HCT116 (cell line): ENCODE data around the gene SCG5. TPM values are rescaled to one million over a fixed set of nuclear protein-coding genes. Genes with fewer than 3 reads are reported as not detected.

Experiments
- ATAC-seq: fragments of 200-7000 bp; cut with Tn5 transposase; 2 replicates; pipeline ENCODE4 v1.9.1; 2020; ENCODE audit warnings: mild to moderate bottlenecking, moderate library complexity
- BruUV-seq: library from RNA; stranded (reverse); fragments of 400-500 nt; replicated peaks from 2 replicates; lab custom pipeline; 2021; lab: Mats Ljungman, UMichigan
- CTCF ChIA-PET: fragments of 300-600 bp; sonication (Branson Sonifier 250); formaldehyde crosslinking; loops from one replicate; lab custom pipeline; 2021; ENCODE audit warnings: antibody characterized with exemption; lab: Charles Lee
- POLR2A ChIA-PET: fragments of 300-600, 350-600 bp; sonication (Branson Sonifier 250); formaldehyde crosslinking; loops from one replicate; lab custom pipeline; 2021; ENCODE audit warnings: antibody characterized with exemption; lab: Charles Lee
- RAD21 ChIA-PET, 2 experiments: fragments of 300-600 bp; sonication (Branson Sonifier 250); formaldehyde crosslinking; loops; one replicate each; lab custom pipeline; 2023; ENCODE audit warnings: low total read pairs in 2 of 2; ENCODE audit not compliant: uncharacterized antibody in 2 of 2, unreplicated experiment in 2 of 2, low non-redundant PET in 1 of 2; lab: Charles Lee
- DNase-seq: peaks from one replicate; pipeline ENCODE4 v3.0.0-alpha.2; 2010; ENCODE audit warnings: low read depth, low spot score
- H2AFZ ChIP-seq: fragments of 200-600 bp; shearing (Covaris generic), sonication (generic); 2 replicates; pipeline ENCODE4 v1.6.1; 2017; ENCODE audit warnings: low read depth, mixed run types, mixed read lengths, antibody characterized with exemption, low read length; ENCODE audit not compliant: poor library complexity, severe bottlenecking
- H3K27ac ChIP-seq: 2 replicates; pipeline ENCODE4 v1.5.1; 2012; ENCODE audit warnings: low read depth, low read length
- H3K27me3 ChIP-seq: fragments of 200-600 bp; sonication (generic); 2 replicates; pipeline ENCODE4 v1.6.1; 2016; ENCODE audit warnings: mixed run types, low read length, mixed read lengths; ENCODE audit not compliant: insufficient read depth
- H3K36me3 ChIP-seq, 2 experiments: fragments of 200-500 bp in 1 of 2; fragments of 200-600 bp in 1 of 2; sonication (Bioruptor generic) in 1 of 2; sonication (generic) in 1 of 2; 2 replicates each; pipeline versions ENCODE4 v1.5.1 to v1.6.1; 2014 to 2016; ENCODE audit warnings: low read length in 2 of 2, inconsistent platforms in 1 of 2, mixed read lengths in 1 of 2, mixed run types in 1 of 2; ENCODE audit not compliant: insufficient read depth in 2 of 2, control insufficient read depth in 1 of 2
- H3K4me1 ChIP-seq, 2 experiments: fragments of 200-600 bp in 1 of 2; sonication (generic) in 1 of 2; 2 replicates each; pipeline versions ENCODE4 v1.5.1 to v1.6.1; 2012 to 2017; ENCODE audit warnings: low read length in 2 of 2, inconsistent platforms in 1 of 2, mild to moderate bottlenecking in 1 of 2, mixed read lengths in 1 of 2, mixed run types in 1 of 2, moderate library complexity in 1 of 2; ENCODE audit not compliant: insufficient read depth in 2 of 2, control insufficient read depth in 1 of 2
- H3K4me2 ChIP-seq: fragments of 200-600 bp; sonication (generic); 2 replicates; pipeline ENCODE4 v1.6.1; 2017; ENCODE audit warnings: mixed run types, low read length, mixed read lengths
- H3K4me3 ChIP-seq, 2 experiments: fragments of 200-600 bp in 1 of 2; sonication (generic) in 1 of 2; replicated peaks in 1 of 2; 2 replicates each; pipeline ENCODE4 v1.5.1; 2011 to 2016; ENCODE audit warnings: low read length in 2 of 2, control low read depth in 1 of 2, low read depth in 1 of 2, mild to moderate bottlenecking in 1 of 2, mixed read lengths in 1 of 2, mixed run types in 1 of 2
- H3K79me2 ChIP-seq: fragments of 200-600 bp; sonication (generic); 2 replicates; pipeline ENCODE4 v1.6.1; 2017; ENCODE audit warnings: mild to moderate bottlenecking, mixed run types, low read length, moderate library complexity, mixed read lengths; ENCODE audit not compliant: insufficient read depth
- H3K9ac ChIP-seq: fragments of 200-600 bp; sonication (generic); 2 replicates; pipeline ENCODE4 v1.6.1; 2016; ENCODE audit warnings: low read length, mixed read lengths
- H3K9me2 ChIP-seq: fragments of 200-600 bp; sonication (generic), shearing (Covaris generic); 2 replicates; pipeline ENCODE4 v1.6.1; 2017; ENCODE audit warnings: mixed run types, mild to moderate bottlenecking, moderate library complexity; ENCODE audit not compliant: insufficient read depth
- H3K9me3 ChIP-seq, 2 experiments: fragments of 200-500 bp in 1 of 2; fragments of 200-600 bp in 1 of 2; sonication (Bioruptor generic) in 1 of 2; sonication (generic) in 1 of 2; 2 replicates each; pipeline ENCODE4 v1.6.1; 2014 to 2017; ENCODE audit warnings: low read length in 2 of 2, mixed read lengths in 2 of 2, inconsistent platforms in 1 of 2, low read depth in 1 of 2, mild to moderate bottlenecking in 1 of 2, mixed run types in 1 of 2, moderate library complexity in 1 of 2; ENCODE audit not compliant: control insufficient read depth in 1 of 2, insufficient read depth in 1 of 2
- H4K20me1 ChIP-seq: fragments of 200-600 bp; sonication (generic), shearing (Covaris generic); 2 replicates; pipeline ENCODE4 v1.6.1; 2017; ENCODE audit warnings: mixed run types, mild to moderate bottlenecking, moderate library complexity; ENCODE audit not compliant: insufficient read depth
- CBX3 ChIP-seq: IDR thresholded peaks from 2 replicates; pipeline ENCODE4 v1.6.1; 2012; ENCODE audit warnings: low read depth
- CEBPB ChIP-seq: IDR thresholded peaks from 2 replicates; pipeline ENCODE4 v1.6.1; 2012; ENCODE audit warnings: low read depth
- ELF1 ChIP-seq: IDR thresholded peaks from 2 replicates; pipeline ENCODE4 v1.6.1; 2012; ENCODE audit warnings: low read depth, borderline replicate concordance
- EZH2 ChIP-seq: fragments of 200-600 bp; sonication (generic); IDR thresholded peaks from 2 replicates; pipeline ENCODE4 v1.6.1; 2017; ENCODE audit warnings: antibody characterized with exemption, mixed run types
- EZH2phosphoT487 ChIP-seq: fragments of 200-600 bp; IDR thresholded peaks from 2 replicates; pipeline ENCODE4 v1.6.1; 2018; ENCODE audit warnings: antibody characterized with exemption, borderline replicate concordance
- POLR2AphosphoS5 ChIP-seq: IDR thresholded peaks from 2 replicates; pipeline ENCODE4 v1.6.1; 2011; ENCODE audit warnings: mild to moderate bottlenecking, low read depth, low read length, moderate library complexity
- RAD21 ChIP-seq: IDR thresholded peaks from 2 replicates; pipeline ENCODE4 v1.6.1; 2012; ENCODE audit warnings: low read depth, mild to moderate bottlenecking
- ZFX ChIP-seq: fragments of 450-650 bp; IDR thresholded peaks from 2 replicates; pipeline ENCODE4 v1.6.1; 2017
- intact Hi-C: fragments of 100-400 bp; cut with micrococcal nuclease; formaldehyde crosslinking; loops from 2 replicates; pipeline ENCODE4 v1.10.0; 2022
- total RNA-seq: library from RNA; stranded (reverse); gene quantifications from one replicate; pipeline ENCODE4 v1.2.1, GENCODE V29; 2021; ENCODE audit not compliant: unreplicated experiment
- TF ChIP-seq, protein P1 (sequence below): IDR thresholded peaks from 2 replicates; pipeline ENCODE4 v1.6.1; 2012
- TF ChIP-seq, protein P2 (sequence below), 3 experiments: fragments of 200-600 bp in 1 of 3; sonication (generic) in 1 of 3; IDR thresholded peaks in 2 of 3; conservative IDR thresholded peaks in 1 of 3; 2 replicates each; pipeline ENCODE4 v1.5.1; 2012 to 2017; ENCODE audit warnings: low read depth in 2 of 3, low read length in 2 of 3, antibody characterized with exemption in 1 of 3, borderline replicate concordance in 1 of 3, control low read depth in 1 of 3, mild to moderate bottlenecking in 1 of 3, mixed read lengths in 1 of 3, mixed run types in 1 of 3, moderate library complexity in 1 of 3; ENCODE audit not compliant: insufficient read depth in 1 of 3
- TF ChIP-seq, protein P3 (sequence below): IDR thresholded peaks from 2 replicates; pipeline ENCODE4 v1.6.1; 2012; ENCODE audit warnings: low read depth

The SCG5 gene
- total RNA-seq, 1 experiment from 2014 or later: 1.7 TPM

DNA sequence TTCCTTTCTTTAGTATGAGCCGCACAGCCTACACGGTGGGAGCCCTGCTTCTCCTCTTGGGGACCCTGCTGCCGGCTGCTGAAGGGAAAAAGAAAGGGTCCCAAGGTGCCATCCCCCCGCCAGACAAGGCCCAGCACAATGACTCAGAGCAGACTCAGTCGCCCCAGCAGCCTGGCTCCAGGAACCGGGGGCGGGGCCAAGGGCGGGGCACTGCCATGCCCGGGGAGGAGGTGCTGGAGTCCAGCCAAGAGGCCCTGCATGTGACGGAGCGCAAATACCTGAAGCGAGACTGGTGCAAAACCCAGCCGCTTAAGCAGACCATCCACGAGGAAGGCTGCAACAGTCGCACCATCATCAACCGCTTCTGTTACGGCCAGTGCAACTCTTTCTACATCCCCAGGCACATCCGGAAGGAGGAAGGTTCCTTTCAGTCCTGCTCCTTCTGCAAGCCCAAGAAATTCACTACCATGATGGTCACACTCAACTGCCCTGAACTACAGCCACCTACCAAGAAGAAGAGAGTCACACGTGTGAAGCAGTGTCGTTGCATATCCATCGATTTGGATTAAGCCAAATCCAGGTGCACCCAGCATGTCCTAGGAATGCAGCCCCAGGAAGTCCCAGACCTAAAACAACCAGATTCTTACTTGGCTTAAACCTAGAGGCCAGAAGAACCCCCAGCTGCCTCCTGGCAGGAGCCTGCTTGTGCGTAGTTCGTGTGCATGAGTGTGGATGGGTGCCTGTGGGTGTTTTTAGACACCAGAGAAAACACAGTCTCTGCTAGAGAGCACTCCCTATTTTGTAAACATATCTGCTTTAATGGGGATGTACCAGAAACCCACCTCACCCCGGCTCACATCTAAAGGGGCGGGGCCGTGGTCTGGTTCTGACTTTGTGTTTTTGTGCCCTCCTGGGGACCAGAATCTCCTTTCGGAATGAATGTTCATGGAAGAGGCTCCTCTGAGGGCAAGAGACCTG is 89.5 kb downstream of the SCG5 start (continued):
- TF ChIP-seq, protein P1, sequence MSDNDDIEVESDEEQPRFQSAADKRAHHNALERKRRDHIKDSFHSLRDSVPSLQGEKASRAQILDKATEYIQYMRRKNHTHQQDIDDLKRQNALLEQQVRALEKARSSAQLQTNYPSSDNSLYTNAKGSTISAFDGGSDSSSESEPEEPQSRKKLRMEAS: 0 out of 2 replicates have a peak, but pooled peaks have one; percentile 32
- TF ChIP-seq CBX3 (no peak), ZFX (no peak), EZH2phosphoT487 (no peak), EZH2 (no peak), CEBPB (no peak), POLR2AphosphoS5 (0 out of 2 replicates have a peak, but pooled peaks have one; percentile 20), RAD21 (no peak)
- TF ChIP-seq, protein P2, sequence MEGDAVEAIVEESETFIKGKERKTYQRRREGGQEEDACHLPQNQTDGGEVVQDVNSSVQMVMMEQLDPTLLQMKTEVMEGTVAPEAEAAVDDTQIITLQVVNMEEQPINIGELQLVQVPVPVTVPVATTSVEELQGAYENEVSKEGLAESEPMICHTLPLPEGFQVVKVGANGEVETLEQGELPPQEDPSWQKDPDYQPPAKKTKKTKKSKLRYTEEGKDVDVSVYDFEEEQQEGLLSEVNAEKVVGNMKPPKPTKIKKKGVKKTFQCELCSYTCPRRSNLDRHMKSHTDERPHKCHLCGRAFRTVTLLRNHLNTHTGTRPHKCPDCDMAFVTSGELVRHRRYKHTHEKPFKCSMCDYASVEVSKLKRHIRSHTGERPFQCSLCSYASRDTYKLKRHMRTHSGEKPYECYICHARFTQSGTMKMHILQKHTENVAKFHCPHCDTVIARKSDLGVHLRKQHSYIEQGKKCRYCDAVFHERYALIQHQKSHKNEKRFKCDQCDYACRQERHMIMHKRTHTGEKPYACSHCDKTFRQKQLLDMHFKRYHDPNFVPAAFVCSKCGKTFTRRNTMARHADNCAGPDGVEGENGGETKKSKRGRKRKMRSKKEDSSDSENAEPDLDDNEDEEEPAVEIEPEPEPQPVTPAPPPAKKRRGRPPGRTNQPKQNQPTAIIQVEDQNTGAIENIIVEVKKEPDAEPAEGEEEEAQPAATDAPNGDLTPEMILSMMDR (IDR thresholded peaks at IDR 0.05 in 2 of 3, conservative IDR thresholded peaks at IDR 0.05 in 1 of 3; ENCODE audit: borderline replicate concordance in 1 of 3, insufficient read depth in 1 of 3, low read depth in 2 of 3, low read length in 2 of 3): no peak

DNA sequence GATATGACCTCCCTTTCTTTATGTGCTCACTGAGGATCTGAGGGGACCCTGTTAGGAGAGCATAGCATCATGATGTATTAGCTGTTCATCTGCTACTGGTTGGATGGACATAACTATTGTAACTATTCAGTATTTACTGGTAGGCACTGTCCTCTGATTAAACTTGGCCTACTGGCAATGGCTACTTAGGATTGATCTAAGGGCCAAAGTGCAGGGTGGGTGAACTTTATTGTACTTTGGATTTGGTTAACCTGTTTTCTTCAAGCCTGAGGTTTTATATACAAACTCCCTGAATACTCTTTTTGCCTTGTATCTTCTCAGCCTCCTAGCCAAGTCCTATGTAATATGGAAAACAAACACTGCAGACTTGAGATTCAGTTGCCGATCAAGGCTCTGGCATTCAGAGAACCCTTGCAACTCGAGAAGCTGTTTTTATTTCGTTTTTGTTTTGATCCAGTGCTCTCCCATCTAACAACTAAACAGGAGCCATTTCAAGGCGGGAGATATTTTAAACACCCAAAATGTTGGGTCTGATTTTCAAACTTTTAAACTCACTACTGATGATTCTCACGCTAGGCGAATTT is 91.2 kb downstream of the SCG5 start:
- no TSS peak for BruUV-seq
- POLR2A ChIA-PET: no interaction called here
- TF ChIP-seq ELF1: no peak
- TF ChIP-seq, protein P3, sequence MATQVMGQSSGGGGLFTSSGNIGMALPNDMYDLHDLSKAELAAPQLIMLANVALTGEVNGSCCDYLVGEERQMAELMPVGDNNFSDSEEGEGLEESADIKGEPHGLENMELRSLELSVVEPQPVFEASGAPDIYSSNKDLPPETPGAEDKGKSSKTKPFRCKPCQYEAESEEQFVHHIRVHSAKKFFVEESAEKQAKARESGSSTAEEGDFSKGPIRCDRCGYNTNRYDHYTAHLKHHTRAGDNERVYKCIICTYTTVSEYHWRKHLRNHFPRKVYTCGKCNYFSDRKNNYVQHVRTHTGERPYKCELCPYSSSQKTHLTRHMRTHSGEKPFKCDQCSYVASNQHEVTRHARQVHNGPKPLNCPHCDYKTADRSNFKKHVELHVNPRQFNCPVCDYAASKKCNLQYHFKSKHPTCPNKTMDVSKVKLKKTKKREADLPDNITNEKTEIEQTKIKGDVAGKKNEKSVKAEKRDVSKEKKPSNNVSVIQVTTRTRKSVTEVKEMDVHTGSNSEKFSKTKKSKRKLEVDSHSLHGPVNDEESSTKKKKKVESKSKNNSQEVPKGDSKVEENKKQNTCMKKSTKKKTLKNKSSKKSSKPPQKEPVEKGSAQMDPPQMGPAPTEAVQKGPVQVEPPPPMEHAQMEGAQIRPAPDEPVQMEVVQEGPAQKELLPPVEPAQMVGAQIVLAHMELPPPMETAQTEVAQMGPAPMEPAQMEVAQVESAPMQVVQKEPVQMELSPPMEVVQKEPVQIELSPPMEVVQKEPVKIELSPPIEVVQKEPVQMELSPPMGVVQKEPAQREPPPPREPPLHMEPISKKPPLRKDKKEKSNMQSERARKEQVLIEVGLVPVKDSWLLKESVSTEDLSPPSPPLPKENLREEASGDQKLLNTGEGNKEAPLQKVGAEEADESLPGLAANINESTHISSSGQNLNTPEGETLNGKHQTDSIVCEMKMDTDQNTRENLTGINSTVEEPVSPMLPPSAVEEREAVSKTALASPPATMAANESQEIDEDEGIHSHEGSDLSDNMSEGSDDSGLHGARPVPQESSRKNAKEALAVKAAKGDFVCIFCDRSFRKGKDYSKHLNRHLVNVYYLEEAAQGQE: no peak
- CTCF ChIA-PET: no interaction called here
- Histone ChIP-seq H3K4me2 (no peak overlapping the region), H2AFZ (no peak overlapping the region), H3K27ac (no peak overlapping the region), H4K20me1 (no peaks in the 10 kb centered on the region), H3K36me3 (no peaks in the 10 kb centered on the region), H3K79me2 (no peaks in the 10 kb centered on the region), H3K27me3 (no peaks in the 10 kb centered on the region), H3K9me2 (no peaks in the 10 kb centered on the region), H3K4me3 (no peak overlapping the region), H3K9ac (no peak overlapping the region), H3K9me3 (no peaks in the 10 kb centered on the region), H3K4me1 (peaks cover 12 to 18% of the 10 kb centered on the region in 2 experiments; a peak in 3 of 4 replicates)
- ATAC-seq: no peak
- no peak for DNase-seq
- intact Hi-C loops: no loop called here
- RAD21 ChIA-PET: no interaction called here
